HepG2 (cell line): ENCODE measurements around the gene PEX3. TPM values are rescaled to one million over a fixed set of nuclear protein-coding genes. Genes with fewer than 3 reads are reported as not detected.

Experiments used
- BATF2 ChIP-seq: sonication (generic); formaldehyde crosslinking; IDR thresholded peaks from 2 replicates; pipeline ENCODE4 v1.8.0; 2022; ENCODE audit warnings: mild to moderate bottlenecking, missing genetic modification reagents, moderate library complexity
- ETV5 ChIP-seq: IDR thresholded peaks from 2 replicates; pipeline ENCODE4 v1.6.1; 2018; ENCODE audit warnings: missing biosample characterization, missing genetic modification reagents, inconsistent platforms, borderline replicate concordance
- FOXA3 ChIP-seq: IDR thresholded peaks from 2 replicates; pipeline ENCODE4 v1.6.1; 2016; ENCODE audit warnings: missing genetic modification reagents, missing compliant biosample characterization
- GFI1 ChIP-seq: sonication (generic); formaldehyde crosslinking; IDR thresholded peaks from 2 replicates; pipeline ENCODE4 v1.5.0; 2020; ENCODE audit warnings: missing genetic modification reagents, mild to moderate bottlenecking, borderline replicate concordance
- HHEX ChIP-seq: IDR thresholded peaks from 2 replicates; pipeline ENCODE4 v1.6.1; 2016; ENCODE audit warnings: control low read depth
- HMG20B ChIP-seq: conservative IDR thresholded peaks from 2 replicates; pipeline ENCODE4 v1.6.1; 2016; ENCODE audit warnings: missing genetic modification reagents, missing compliant biosample characterization
- HOXA3 ChIP-seq: sonication (generic); formaldehyde crosslinking; IDR thresholded peaks from 2 replicates; pipeline ENCODE4 v1.5.0; 2020; ENCODE audit warnings: missing genetic modification reagents
- ISL2 ChIP-seq: sonication (generic); formaldehyde crosslinking; IDR thresholded peaks from 2 replicates; pipeline ENCODE4 v1.5.0; 2020; ENCODE audit warnings: missing genetic modification reagents
- KAT8 ChIP-seq: IDR thresholded peaks from 2 replicates; pipeline ENCODE4 v1.6.1; 2016; ENCODE audit warnings: missing genetic modification reagents, missing compliant biosample characterization
- KDM6A ChIP-seq: IDR thresholded peaks from 2 replicates; pipeline ENCODE4 v1.6.1; 2016; ENCODE audit warnings: low read depth
- NFIC ChIP-seq: IDR thresholded peaks from 2 replicates; pipeline ENCODE4 v1.6.1; 2012; ENCODE audit warnings: mild to moderate bottlenecking, low read length, inconsistent platforms
- NR2F1 ChIP-seq, 2 experiments: fragments of 450-650 bp in 1 of 2; formaldehyde crosslinking in 1 of 2; IDR thresholded peaks; 2 replicates each; pipeline versions ENCODE4 v1.5.0 to v1.6.1; 2016 to 2020; ENCODE audit warnings: mild to moderate bottlenecking in 1 of 2, missing compliant biosample characterization in 1 of 2, missing genetic modification reagents in 1 of 2, moderate library complexity in 1 of 2
- POLR2AphosphoS5 ChIP-seq: IDR thresholded peaks from 2 replicates; pipeline ENCODE4 v1.6.1; 2012; ENCODE audit warnings: low read depth, low read length
- SAFB2 ChIP-seq: sonication (generic); formaldehyde crosslinking; IDR thresholded peaks from 2 replicates; pipeline ENCODE4 v1.5.1; 2020; ENCODE audit warnings: missing genetic modification reagents, low read depth, mild to moderate bottlenecking, borderline replicate concordance
- SALL1 ChIP-seq: sonication (generic); formaldehyde crosslinking; IDR thresholded peaks from 2 replicates; pipeline ENCODE4 v1.8.0; 2022; ENCODE audit warnings: mild to moderate bottlenecking, missing genetic modification reagents
- TBX3 ChIP-seq: fragments of 450-650 bp; IDR thresholded peaks from 2 replicates; pipeline ENCODE4 v1.6.1; 2017; ENCODE audit warnings: antibody characterized with exemption, mild to moderate bottlenecking, inconsistent platforms, borderline replicate concordance
- THAP7 ChIP-seq: sonication (generic); formaldehyde crosslinking; IDR thresholded peaks from 2 replicates; pipeline ENCODE4 v1.8.1; 2023; ENCODE audit warnings: mild to moderate bottlenecking, missing genetic modification reagents
- TOPORS ChIP-seq: sonication (generic); formaldehyde crosslinking; IDR thresholded peaks from 2 replicates; pipeline ENCODE4 v1.8.0; 2023; ENCODE audit warnings: mild to moderate bottlenecking, missing genetic modification reagents
- ZBTB1 ChIP-seq: sonication (generic); formaldehyde crosslinking; IDR thresholded peaks from 2 replicates; pipeline ENCODE4 v1.4.0; 2020; ENCODE audit warnings: missing genetic modification reagents, borderline replicate concordance
- ZKSCAN5 ChIP-seq: sonication (generic); formaldehyde crosslinking; IDR thresholded peaks from 2 replicates; pipeline ENCODE4 v1.5.1; 2020; ENCODE audit warnings: mild to moderate bottlenecking, missing genetic modification reagents
- ZMYM2 ChIP-seq: sonication (generic); formaldehyde crosslinking; IDR thresholded peaks from 2 replicates; pipeline ENCODE4 v1.8.0; 2022; ENCODE audit warnings: mild to moderate bottlenecking, missing genetic modification reagents
- ZNF337 ChIP-seq: sonication (generic); formaldehyde crosslinking; IDR thresholded peaks from 2 replicates; pipeline ENCODE4 v1.5.1; 2020; ENCODE audit warnings: missing genetic modification reagents, low read depth, mild to moderate bottlenecking, borderline replicate concordance
- ZNF44 ChIP-seq: sonication (generic); formaldehyde crosslinking; IDR thresholded peaks from 2 replicates; pipeline ENCODE4 v1.5.1; 2020; ENCODE audit warnings: mild to moderate bottlenecking, missing genetic modification reagents
- ZNF446 ChIP-seq: sonication (generic); formaldehyde crosslinking; IDR thresholded peaks from 2 replicates; pipeline ENCODE4 v1.5.0; 2020; ENCODE audit warnings: mild to moderate bottlenecking, missing genetic modification reagents
- ZNF746 ChIP-seq: sonication (generic); formaldehyde crosslinking; IDR thresholded peaks from 2 replicates; pipeline ENCODE4 v1.8.0; 2022; ENCODE audit warnings: mild to moderate bottlenecking, missing genetic modification reagents
- ZNF784 ChIP-seq: sonication (generic); formaldehyde crosslinking; IDR thresholded peaks from 2 replicates; pipeline ENCODE4 v1.5.1; 2020; ENCODE audit warnings: missing genetic modification reagents, mild to moderate bottlenecking, borderline replicate concordance
- ZNF792 ChIP-seq: IDR thresholded peaks from 2 replicates; pipeline ENCODE4 v1.6.1; 2016
- polyA plus RNA-seq, 8 experiments: library from polyadenylated mRNA; depleted of rRNA in 3 of 8; stranded (reverse) in 7 of 8; unstranded in 1 of 8; fragments of >200 nt; fragmentation: Illumina TruSeq in 4 of 8; extraction: Trizol in 4 of 8; gene quantifications; 2 replicates each; pipeline versions ENCODE4 v1.2.1 to v1.2.3, GENCODE V29; 2011 to 2016; ENCODE audit warnings: low read depth in 4 of 8, missing spikeins in 1 of 8, mixed read lengths in 1 of 8; ENCODE audit not compliant: insufficient read depth in 1 of 8
- total RNA-seq, 5 experiments: library from RNA; depleted of rRNA; stranded (reverse); fragments of >200 nt; fragmentation: Illumina TruSeq; extraction: Trizol; gene quantifications; 2 replicates each; pipeline ENCODE4 v1.2.3, GENCODE V29; 2016; ENCODE audit warnings: low read depth in 1 of 5
- TF ChIP-seq, protein P1 (sequence below): sonication (generic); formaldehyde crosslinking; IDR thresholded peaks from 2 replicates; pipeline ENCODE4 v1.5.0; 2020; ENCODE audit warnings: missing genetic modification reagents, mild to moderate bottlenecking, borderline replicate concordance
- TF ChIP-seq, protein P2 (sequence below): sonication (generic); formaldehyde crosslinking; IDR thresholded peaks from 2 replicates; pipeline ENCODE4 v1.4.0; 2020; ENCODE audit warnings: missing genetic modification reagents

Gene PEX3
- total and polyA plus RNA-seq, 2 of the 13 experiments (the other 11 are each of a cell fraction or from before 2014, with no cell fraction given), result 30.9 to 40.8 TPM

- TF ChIP-seq ZNF784 (CRISPR knock-in tag) (no peak), NFIC (peak; percentile 70; the same call in 1 of the 2 replicates), ZBTB1 (CRISPR knock-in tag) (no peak), KAT8 (0 out of 2 replicates have a peak, but pooled peaks have one; percentile 16), ZNF746 (CRISPR knock-in tag) (no peak), HHEX (CRISPR knock-in tag) (peak; percentile 65), ETV5 (CRISPR knock-in tag) (0 out of 2 replicates have a peak, but pooled peaks have one; percentile 11), POLR2AphosphoS5 (no peak), ZNF446 (CRISPR knock-in tag) (no peak), SAFB2 (no peak), FOXA3 (CRISPR knock-in tag) (peak; percentile 82), ZKSCAN5 (CRISPR knock-in tag) (no peak), TOPORS (CRISPR knock-in tag) (0 out of 2 replicates have a peak, but pooled peaks have one; percentile 20), HOXA3 (CRISPR knock-in tag) (0 out of 2 replicates have a peak, but pooled peaks have one; percentile 15), THAP7 (CRISPR knock-in tag) (no peak), SALL1 (CRISPR knock-in tag) (0 out of 2 replicates have a peak, but pooled peaks have one; percentile 12), GFI1 (CRISPR knock-in tag) (peak; percentile 97), ZNF337 (no peak), NR2F1 (CRISPR knock-in tag; IDR thresholded peaks at IDR 0.05) (peak; percentile 61 to 83; a peak in 3 of 4 replicates), ZMYM2 (CRISPR knock-in tag) (peak; percentile 81), KDM6A (peak; percentile 42; the same call in 1 of the 2 replicates), TBX3 (0 out of 2 replicates have a peak, but pooled peaks have one; percentile 23), ZNF792 (CRISPR knock-in tag) (0 out of 2 replicates have a peak, but pooled peaks have one; percentile 42), HMG20B (peak; percentile 64), BATF2 (CRISPR knock-in tag) (no peak), ZNF44 (CRISPR knock-in tag) (no peak), ISL2 (0 out of 2 replicates have a peak, but pooled peaks have one; percentile 35)
- TF ChIP-seq, protein P1, sequence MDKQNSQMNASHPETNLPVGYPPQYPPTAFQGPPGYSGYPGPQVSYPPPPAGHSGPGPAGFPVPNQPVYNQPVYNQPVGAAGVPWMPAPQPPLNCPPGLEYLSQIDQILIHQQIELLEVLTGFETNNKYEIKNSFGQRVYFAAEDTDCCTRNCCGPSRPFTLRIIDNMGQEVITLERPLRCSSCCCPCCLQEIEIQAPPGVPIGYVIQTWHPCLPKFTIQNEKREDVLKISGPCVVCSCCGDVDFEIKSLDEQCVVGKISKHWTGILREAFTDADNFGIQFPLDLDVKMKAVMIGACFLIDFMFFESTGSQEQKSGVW, result no peak
- TF ChIP-seq, protein P2, sequence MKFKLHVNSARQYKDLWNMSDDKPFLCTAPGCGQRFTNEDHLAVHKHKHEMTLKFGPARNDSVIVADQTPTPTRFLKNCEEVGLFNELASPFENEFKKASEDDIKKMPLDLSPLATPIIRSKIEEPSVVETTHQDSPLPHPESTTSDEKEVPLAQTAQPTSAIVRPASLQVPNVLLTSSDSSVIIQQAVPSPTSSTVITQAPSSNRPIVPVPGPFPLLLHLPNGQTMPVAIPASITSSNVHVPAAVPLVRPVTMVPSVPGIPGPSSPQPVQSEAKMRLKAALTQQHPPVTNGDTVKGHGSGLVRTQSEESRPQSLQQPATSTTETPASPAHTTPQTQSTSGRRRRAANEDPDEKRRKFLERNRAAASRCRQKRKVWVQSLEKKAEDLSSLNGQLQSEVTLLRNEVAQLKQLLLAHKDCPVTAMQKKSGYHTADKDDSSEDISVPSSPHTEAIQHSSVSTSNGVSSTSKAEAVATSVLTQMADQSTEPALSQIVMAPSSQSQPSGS (CRISPR knock-in tag), result 0 out of 2 replicates have a peak, but pooled peaks have one; percentile 28
Measured at GRCh38 chr6:143535189-143535614, 84.6 kb downstream of the PEX3 start (continued).
